ENCODE data around the gene GABRG3.

Gene GABRG3

DNA sequence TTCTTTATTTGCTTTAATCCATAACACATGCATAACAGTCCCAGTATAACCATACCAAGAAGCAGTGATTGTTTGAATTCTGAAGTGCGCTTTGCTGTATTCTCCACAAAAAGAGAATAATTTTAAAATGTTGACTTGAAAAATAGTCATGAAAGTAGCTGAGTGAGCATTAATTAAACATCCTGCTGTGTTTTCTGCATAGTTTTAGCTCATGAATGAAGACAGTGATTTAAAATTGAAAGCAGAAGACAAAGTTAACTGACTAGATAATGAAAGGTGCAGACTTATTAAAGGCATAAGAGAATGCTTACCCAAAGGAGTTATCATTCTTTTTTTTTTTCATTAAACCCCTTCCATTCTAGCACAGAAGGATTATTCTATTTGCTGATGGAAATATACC is 143.5 kb downstream of the GABRG3 start:
- no peak for DNase-seq

DNA sequence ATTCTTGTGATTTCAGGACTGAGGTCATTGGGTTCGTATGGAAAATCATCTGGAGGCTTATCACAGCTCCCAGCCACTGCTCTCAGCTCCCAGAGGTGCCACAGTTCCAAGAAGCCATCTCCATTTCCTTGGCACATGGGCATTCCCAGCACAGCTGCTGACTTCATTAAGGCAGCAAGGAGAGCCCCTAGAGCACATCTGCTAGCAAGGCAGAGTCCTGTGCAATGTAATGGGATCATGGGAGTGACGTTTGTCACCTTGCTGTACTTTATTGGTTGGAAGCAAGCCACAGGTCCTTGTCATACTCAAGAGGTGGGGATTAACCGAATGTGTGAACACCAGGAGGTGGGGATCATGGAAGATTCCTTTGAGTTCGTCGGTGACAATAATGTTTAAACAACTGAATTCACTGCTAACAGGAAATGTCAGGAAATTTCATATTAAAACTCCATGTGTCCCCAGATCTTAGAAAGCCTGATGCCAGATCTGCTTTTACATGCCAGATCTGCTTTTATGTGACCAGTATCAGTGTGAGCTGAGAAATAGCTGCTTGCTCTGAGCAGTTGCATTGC is 148.8 kb downstream of the GABRG3 start:
- DNase-seq, result no peak

DNA sequence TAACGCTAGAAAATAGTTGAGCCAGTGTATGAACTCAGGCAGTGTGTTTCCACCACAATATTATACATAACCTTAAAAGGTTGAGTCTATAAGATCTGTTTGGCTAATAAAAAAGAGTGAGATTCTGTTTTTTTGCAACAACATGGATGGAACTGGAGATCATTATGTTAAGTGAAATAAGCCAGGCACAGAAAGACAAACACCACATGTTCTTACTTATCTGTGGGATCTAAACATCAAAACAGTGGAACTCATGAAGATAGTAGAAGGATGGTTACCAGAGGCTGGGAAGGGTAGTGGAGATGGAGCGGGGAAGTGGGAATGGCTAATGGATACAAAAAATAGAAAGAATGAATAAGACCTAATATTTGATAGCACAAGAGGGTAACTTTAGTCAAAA is 150.7 kb downstream of the GABRG3 start:
- no peak for DNase-seq

DNA sequence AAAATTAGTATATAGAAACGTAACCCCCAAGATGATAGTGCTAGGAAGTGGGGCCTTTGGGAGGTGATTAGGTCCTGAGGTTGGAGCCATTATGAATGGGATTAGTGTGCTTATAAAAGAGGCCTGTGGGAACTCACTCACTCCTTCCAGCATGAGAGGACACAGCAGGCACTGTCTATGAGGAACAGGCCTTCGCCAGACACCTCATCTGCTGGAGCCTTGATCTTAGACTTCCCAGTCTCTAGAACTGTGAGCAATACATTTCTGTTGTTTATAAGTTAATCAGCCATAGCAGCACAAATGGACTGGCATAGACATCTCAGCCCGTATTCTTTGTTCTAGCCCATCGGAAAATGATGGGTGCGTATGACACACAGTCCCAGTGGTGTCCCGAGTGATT is 152.3 kb downstream of the GABRG3 start:
- DNase-seq, result no peak

DNA sequence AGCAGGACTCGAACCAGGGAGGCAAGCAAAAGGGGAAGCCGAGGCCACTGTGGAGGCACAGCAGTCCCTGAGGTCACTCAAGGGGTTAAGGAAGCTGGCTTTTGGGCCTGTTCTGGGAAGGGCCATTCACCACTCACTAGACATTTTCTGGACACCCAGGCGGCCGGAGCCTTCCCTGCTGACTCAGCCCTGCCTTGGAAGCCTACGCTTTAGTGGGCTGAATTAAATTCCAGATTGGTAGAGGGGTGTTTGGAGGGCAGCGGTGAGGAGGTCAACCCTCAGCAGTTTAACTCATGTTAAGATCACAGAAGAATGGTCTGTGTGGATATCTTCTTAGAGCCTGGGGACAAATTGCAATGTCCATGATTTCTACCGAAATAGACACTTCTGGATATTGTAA is 152.8 kb downstream of the GABRG3 start:
- DNase-seq, result no peak

DNA sequence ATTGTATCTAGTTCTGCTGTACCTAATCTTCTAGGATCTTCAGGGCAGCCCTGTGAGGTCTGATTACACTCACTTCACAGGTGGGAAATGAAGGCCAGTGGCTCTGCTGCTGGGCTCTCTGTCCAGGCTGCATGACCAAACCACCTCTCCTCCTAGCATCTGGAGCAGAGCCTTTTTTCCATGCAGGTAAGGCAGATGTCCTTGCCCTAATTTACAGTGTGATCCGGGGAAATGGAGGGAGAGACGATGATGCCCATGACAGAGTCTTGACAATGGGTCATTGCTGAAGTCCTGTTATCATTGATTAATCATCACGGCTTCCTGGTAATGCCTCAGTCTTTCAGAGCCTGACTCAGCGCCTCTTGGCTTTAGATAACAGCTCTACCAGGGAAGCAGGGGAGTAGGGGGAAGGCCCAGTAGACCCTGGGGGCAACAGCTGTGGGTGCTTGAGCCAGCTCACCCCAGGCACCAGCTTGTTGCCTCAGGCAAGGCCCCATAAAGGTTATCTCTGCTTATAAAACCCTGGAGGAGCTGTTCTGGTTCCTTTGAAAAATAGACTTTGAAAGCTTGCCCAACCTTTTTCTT is 153.4 kb downstream of the GABRG3 start:
- DNase-seq, result no peak

DNA sequence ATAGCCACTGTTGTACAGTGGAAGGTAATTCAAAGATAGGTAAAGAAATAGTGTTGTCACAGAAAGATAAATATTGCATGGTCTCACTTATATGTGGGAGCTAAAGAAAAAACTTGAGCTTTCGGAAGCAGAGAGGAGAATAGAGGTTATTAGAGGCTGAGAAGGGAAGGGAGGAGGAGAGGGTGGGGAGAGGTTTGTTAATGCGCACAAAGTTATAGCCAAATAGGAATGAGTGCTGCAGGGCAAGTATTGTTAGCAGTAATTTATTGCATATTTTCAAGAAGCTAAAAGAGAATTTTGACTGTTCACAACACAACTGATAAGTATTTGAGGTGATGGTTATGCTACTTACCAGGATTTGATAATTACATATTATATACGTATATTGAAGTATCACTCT is 154.2 kb downstream of the GABRG3 start:
- DNase-seq, result no peak

DNA sequence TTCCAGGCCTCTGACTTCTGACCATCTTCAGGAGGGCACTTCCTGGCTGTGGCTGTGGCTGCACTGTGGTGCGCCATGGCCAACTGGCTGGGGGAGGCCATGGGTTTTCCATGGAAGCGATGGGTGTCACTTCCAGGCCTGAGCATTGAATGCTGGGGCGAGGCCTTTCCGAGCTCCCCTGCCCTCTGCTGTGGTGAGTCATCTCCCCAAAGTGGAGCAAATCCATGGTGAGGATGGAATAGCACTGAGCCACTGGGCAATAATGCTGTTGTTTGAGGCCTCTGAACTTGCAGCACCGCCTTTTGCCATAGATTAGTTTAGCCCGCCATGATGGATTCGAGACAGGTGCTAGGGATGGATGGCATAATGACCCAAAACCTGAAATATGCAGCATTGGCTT is 155.5 kb downstream of the GABRG3 start:
- DNase-seq, result no peak

DNA sequence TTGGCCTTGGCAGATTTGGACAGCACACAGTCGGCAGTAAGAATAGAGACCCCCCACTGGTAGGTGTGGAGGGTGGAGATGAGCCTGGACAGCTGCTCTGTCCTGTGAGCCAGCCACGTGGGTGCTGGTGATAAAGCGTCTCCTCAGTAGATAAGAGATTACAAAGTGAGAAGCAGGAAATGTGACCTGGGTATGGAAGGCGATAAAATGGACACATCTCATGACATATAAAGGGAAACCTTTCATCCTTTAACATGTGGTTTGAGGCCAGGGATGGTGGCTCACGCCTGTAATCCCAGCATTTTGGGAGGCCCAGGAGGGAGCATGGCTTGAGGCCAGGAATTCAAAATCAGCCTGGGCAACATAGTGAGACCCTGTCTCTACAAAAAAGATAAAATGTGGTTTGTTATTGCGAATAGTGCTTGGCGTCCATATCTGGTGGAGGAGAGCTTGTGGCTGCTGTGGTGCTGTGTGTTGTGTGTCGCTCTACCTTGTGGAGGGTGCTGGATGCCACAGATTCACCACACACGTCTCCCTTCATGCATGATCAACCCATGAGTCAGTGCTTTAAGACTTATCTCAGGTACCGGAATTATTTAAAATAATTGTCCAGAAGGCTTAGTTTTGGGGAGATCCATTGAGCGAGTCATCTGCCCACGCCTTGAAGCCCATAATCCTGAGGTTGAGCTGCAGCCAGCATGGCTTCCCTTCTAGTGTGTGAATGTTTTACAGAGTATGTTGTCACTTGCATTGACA is 157.0 kb downstream of the GABRG3 start:
- no peak for DNase-seq

DNA sequence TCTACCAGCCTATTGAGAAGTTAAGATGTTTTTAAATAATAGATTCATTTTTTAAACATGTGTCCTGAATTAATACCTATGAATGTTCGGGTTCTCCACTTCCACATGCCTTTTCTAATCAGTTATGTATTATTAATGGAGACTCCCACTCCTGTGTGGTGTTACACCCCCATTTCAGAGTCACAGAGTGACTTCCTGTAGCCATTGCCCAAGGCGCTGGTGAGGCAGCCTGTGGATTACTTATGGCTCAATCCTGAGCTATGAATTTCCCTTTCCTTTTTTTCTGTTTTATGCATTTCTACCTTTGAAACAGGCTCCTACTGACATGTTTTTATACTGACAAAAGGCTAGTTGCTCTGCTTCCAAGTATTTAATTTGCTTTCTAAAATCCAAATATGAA is 162.3 kb downstream of the GABRG3 start:
- DNase-seq, result no peak

DNA sequence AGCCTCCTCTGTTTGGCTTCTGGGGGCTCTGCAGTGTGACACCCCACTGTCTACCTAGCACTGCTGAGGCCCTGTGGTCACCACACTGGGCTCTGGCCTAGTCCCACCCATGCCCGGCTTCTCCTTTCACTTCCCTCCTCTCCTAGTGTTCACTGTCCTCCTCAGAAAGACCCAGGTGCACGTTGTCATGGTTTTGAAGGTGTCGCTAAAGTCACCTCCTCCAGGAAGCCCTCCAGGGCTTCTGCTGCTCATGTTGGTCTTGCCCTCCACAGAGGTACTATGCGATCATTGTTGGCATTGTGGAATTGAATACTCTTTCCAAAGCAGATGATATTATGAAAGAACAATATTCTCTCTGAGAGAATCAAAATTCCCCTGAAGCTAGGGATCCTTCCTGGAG is 163.5 kb downstream of the GABRG3 start:
- DNase-seq, result no peak

DNA sequence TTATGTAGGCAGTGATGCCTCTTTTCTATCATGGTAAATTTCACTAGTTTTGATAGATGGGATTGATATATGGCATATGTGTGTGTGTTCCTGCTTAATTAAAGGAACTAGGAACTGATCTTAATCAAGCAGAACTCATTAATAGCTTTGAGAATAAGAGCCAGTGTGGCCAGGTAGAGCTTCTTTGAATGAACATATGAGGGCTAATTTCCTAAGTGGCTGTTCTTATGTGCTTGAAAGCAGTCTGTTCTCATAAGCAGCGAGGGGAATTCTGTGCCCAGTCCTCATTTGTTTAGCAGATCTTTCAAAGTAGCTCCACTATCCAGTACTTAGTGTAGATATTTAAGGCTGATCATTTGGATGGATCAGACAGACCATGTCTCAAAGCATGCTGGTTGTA is 164.2 kb downstream of the GABRG3 start:
- no peak for DNase-seq

DNA sequence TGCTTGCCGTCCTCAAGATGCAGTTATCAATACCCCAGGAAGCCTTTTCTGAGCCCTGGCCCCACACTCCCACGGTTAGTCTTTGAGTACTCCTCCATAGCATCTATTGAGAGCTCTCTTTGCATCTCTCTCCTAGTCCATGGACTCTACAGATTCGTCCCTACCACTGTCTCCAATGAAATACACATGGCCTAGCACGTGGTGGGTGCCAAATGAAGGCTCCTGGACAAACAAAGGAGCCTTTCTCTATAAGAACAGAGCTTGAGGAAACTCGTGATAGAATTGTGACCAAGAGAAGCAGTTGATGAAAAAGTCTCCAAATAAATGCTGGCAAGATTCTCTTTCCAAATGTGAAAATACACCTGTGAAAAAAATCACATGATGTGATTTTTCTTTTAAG is 166.1 kb downstream of the GABRG3 start:
- no peak for DNase-seq

DNA sequence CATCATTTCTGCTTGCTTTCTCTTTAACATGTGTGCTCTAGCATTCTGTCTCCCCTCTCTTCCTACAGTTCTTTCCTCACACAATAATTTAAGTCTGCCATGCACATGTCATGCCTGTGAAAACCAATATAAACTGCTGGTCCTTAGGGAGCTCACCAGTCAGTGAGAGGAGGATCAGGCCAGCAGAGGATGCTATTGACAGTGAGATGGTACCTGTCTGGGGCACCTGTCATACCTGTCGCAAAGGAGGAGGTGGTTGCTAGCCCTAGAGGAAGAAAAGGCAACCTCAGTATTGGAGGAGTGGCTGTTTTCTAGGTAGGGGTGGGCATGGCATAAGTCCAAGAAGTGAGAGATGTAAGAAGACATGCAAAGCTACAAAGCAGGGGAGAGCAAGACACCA is 194.6 kb downstream of the GABRG3 start:
- no peak for DNase-seq

DNA sequence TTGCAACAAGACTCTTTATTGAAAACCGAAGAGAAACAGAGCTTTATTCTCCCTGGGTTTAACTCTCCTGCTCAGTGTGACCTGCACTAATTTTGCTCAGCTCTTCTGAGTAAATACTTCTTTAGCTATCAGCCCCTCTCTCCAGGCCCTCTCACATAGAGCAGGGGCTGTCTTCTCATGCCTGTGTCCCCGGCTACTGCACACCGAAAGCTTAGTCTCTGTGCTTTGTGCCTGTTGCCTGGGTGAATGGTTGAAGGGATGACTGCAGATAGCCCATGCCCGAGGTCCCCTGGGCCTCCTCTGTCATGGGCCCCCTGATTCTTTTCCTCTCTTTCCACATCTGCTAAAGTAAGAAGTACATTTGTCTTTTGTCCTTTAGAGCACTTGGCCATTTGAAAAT is 195.9 kb downstream of the GABRG3 start:
- DNase-seq, result no peak

DNA sequence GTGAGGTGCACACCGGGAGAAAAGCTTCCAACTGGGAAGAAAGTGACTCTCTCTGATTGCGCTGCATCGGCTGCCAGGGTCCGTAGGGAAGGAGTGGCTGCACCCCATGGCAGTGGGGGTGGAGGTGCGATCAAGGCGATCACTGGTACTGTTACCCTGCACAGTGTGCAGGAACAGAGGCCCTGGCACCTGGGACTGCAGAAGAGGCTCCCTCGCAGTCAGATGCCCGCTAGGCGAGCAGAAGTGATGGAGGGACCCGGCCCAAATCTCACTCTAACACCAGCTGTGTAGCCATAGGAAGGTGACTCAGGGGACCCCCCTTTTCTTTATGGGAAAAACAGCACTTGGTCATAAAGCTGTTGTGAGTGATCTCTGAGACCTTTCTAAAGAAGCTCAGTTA is 196.8 kb downstream of the GABRG3 start:
- no peak for DNase-seq

DNA sequence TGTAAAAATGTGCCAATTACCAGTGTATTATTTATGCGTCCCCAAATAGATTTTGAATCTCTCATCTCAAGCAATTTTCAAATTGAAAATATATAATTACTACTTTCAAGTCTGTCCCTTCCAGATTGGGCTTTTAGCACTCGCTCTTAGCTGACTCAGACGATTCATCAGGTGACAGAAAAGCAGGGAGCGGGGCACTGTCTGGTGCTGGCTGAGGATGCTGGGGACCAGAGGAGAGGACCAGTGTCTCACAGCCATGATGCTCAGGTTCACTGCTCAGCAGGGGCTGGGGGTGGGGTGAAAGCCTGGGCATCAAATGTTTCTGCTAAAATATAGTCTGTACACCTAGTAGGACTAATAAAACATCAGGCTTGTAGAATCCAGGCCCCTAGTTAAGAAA is 199.9 kb downstream of the GABRG3 start:
- no peak for DNase-seq

DNA sequence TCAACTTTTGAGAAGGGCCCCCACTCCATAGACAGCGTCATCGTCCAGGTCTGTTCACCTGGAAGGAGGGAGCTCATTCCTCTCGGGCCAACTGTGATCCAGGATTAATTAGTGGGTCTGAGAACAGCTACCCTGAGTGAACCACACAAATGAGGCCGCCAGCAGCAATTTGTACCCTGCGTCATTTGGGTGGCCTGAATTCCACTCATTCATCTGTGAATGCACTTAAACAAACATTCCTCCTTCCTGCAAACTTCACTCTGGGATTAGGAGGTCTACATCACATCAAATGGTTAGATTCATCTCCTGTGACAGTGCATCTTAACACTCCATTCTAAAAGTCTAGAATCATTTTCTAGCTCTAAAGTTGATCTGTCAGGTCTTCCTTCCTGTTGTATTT is 201.8 kb downstream of the GABRG3 start:
- no peak for DNase-seq

DNA sequence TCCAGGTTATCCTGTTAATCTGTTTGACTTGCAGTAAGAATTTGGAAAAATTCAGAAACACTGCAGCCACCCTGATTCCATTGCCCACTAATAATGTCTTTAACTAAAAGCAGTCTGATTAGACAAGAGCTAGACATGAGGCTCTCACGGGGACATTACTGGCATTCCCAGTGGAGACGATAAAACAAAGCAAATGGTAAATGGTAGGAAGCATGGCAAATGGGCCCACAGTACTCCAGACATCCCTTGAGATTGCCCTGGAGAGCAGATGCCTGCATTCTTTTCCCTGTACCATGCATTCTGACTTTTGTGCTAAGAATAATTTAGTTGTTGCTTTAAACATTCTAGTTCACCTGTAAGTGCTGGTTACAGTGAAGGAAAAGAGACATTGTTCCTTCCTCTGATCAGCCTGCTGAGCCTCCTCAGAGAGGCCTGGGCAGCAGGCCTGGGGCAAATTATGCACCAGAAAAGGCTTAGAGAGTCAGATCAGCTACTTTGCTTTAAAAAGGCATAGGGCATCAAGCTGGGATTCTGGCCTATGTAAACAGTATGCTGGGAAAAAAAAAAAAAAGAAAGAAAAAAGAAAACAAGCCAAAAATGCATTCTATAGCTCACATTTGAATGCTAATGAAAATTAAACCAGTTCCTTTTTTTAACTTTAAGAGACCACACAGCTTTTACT is 204.6 kb downstream of the GABRG3 start:
- DNase-seq, result no peak

DNA sequence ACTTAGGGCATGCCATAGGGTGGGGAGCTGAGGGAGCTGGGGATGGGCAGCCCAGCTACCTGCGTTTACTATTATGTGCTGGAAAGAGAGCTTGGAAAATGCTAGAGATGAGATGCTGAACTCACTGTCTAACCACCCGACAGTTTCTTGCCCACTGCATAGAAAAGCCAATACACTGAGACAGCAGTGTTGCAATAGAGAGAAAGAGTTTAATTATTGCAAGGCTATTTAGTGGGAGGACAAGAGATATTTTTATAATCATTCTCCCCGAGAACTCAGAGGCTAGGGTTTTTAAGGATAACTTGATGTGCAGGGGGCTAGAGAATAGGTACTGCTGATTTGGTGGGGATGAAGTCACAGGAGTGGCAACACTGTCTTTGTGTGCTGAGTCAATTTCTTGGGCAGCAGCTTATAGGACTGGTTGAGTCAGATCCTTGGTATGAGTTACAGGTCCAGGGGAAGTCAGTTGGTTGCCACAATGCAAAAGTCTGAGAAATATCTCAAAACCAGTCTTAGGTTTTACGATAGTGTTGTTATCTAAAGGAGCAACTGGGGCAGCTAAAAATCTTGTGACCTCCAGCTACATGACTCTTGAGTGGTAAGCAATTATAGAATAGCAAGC is 205.9 kb downstream of the GABRG3 start:
- DNase-seq, result no peak

DNA sequence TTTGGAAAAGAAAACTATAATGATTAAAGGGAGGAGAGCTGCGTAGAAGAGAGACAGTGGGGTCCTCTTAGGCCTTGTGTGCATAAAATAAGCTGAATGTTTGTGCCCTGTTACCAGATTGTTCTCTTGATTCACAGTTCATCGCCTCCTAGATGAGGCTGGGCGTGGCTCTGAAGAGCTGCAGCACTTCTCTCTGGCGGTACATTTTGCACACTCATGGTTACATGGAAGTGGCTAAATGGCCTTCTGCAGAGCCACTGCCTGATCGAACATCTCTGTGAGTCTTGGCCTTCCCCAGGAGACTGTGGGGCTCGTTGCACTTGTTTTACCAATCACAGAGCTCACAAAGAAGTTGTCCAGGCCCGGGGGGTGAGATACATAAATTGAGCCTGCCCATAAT is 208.8 kb downstream of the GABRG3 start:
- DNase-seq, result no peak

DNA sequence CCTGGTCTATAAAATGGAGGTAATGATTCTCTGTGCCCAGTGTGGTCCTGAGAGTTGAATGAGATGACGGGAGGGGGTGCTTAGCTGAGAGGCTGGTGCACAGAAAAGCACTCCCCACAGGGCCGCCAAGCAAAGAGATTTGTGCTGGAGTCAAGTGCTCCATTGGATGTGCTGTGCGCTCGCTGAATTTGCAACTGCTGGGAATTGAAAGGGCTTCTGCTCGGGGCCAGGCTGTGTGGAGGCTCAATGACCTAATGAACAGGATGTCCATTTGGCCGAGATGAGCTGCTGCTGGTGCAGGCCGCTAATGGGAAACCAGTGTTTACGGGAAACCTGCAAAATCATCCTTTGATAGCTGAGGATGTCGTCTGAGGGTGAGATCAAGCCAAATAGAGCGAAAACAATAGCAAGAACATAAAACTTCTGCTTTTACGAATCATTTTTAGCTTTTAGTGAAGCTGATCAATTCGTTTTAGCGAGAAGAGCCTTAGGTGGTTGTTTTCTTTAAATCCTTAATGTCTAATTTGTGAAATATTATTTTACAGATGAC is 211.7 kb downstream of the GABRG3 start:
- no peak for DNase-seq

DNA sequence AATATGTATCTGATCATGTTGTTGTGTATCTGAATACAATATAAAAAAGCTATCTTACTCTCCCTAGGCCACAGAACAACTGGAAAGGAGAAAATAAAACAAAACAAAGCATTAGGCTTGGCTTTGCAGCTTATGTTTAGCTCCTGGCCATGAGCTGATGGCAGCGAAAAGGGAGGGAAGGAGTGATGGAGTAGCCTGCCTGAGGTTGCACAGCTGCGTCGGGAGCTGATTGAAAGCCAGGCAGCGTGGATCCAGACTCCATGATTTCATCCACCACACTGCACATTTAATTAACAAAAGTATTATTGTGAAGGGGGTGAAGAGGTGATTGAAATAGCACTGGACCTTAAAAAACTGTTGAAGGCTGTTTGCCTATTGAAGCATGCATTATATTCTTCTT is 212.2 kb downstream of the GABRG3 start:
- DNase-seq, result no peak

Measured in right kidney (tissue), 1 donor.